ENCODE results near the gene CACNB4. TPM values are rescaled to one million over a fixed set of nuclear protein-coding genes. Genes with fewer than 3 reads are reported as not detected.
"Not testable (repeated sequence)": the region's sequence is repeated elsewhere in the genome, so short reads cannot be mapped to it uniquely, and the experiment has no call there.

Gene CACNB4
- total RNA-seq, 2 experiments from 2014 or later = 0.54 to 0.56 TPM

- not testable (repeated sequence) for H3K27me3 Mint-ChIP-seq, DNase-seq, H3K9me3 Mint-ChIP-seq, H3K4me3 Mint-ChIP-seq, H3K36me3 Mint-ChIP-seq, H3K4me1 Mint-ChIP-seq, H3K27ac Mint-ChIP-seq
Observed at GRCh38 chr2:152030596-152031328, 68.1 kb downstream of the CACNB4 start.

GRCh38 chr2:152028182-152028862 lies 70.5 kb downstream of the CACNB4 start:
- H3K9me3 Mint-ChIP-seq = no peaks in the 10 kb centered on the region
- peaks cover 6% of the 10 kb centered on the region for H3K4me1 Mint-ChIP-seq
- no peak for DNase-seq
- no peak overlapping the region for H3K27ac Mint-ChIP-seq
- H3K27me3 Mint-ChIP-seq = no peaks in the 10 kb centered on the region
- H3K36me3 Mint-ChIP-seq = no peaks in the 10 kb centered on the region
- H3K4me3 Mint-ChIP-seq = no peak overlapping the region

- Mint-ChIP-seq H3K4me1 (peaks cover 6% of the 10 kb centered on the region), H3K9me3 (no peaks in the 10 kb centered on the region), H3K27ac (no peak overlapping the region), H3K4me3 (peak overlapping the region; percentile 78), H3K36me3 (no peaks in the 10 kb centered on the region), H3K27me3 (no peaks in the 10 kb centered on the region)
- DNase-seq = peak; percentile 74
Observed at GRCh38 chr2:152025678-152026287, 73.1 kb downstream of the CACNB4 start.

- H3K4me1 Mint-ChIP-seq = peaks cover 6% of the 10 kb centered on the region
- no peak overlapping the region for H3K27ac Mint-ChIP-seq
- no peak overlapping the region for H3K4me3 Mint-ChIP-seq
- H3K27me3 Mint-ChIP-seq = peaks cover 6% of the 10 kb centered on the region
- H3K9me3 Mint-ChIP-seq = no peaks in the 10 kb centered on the region
- no peak for DNase-seq
- no peaks in the 10 kb centered on the region for H3K36me3 Mint-ChIP-seq
Observed at GRCh38 chr2:152024477-152024876, 74.4 kb downstream of the CACNB4 start.

GRCh38 chr2:152022090-152022489 lies 76.8 kb downstream of the CACNB4 start:
- DNase-seq = no peak
- no peaks in the 10 kb centered on the region for H3K36me3 Mint-ChIP-seq
- H3K9me3 Mint-ChIP-seq = no peaks in the 10 kb centered on the region
- peaks cover 6% of the 10 kb centered on the region for H3K4me1 Mint-ChIP-seq
- H3K27me3 Mint-ChIP-seq = peaks cover 9% of the 10 kb centered on the region
- H3K27ac Mint-ChIP-seq = no peak overlapping the region
- H3K4me3 Mint-ChIP-seq = no peak overlapping the region

GRCh38 chr2:152021001-152021400 lies 77.8 kb downstream of the CACNB4 start:
- H3K9me3 Mint-ChIP-seq, H3K4me3 Mint-ChIP-seq, H3K4me1 Mint-ChIP-seq, H3K27me3 Mint-ChIP-seq, H3K36me3 Mint-ChIP-seq, DNase-seq, H3K27ac Mint-ChIP-seq: not testable (repeated sequence)

- H3K4me1 Mint-ChIP-seq = no peaks in the 10 kb centered on the region
- H3K36me3 Mint-ChIP-seq = no peaks in the 10 kb centered on the region
- no peak overlapping the region for H3K4me3 Mint-ChIP-seq
- no peak overlapping the region for H3K27ac Mint-ChIP-seq
- H3K9me3 Mint-ChIP-seq = no peaks in the 10 kb centered on the region
- no peak for DNase-seq
- H3K27me3 Mint-ChIP-seq = peaks cover 9% of the 10 kb centered on the region
Observed at GRCh38 chr2:152019732-152020131, 79.1 kb downstream of the CACNB4 start.

- H3K27ac Mint-ChIP-seq = no peak overlapping the region
- no peaks in the 10 kb centered on the region for H3K4me1 Mint-ChIP-seq
- no peak overlapping the region for H3K4me3 Mint-ChIP-seq
- H3K9me3 Mint-ChIP-seq = no peaks in the 10 kb centered on the region
- H3K27me3 Mint-ChIP-seq = peaks cover 9% of the 10 kb centered on the region
- no peaks in the 10 kb centered on the region for H3K36me3 Mint-ChIP-seq
- no peak for DNase-seq
Observed at GRCh38 chr2:152016181-152017120, 82.4 kb downstream of the CACNB4 start.

- peaks cover 8% of the 10 kb centered on the region for H3K27me3 Mint-ChIP-seq
- H3K4me1 Mint-ChIP-seq = no peaks in the 10 kb centered on the region
- no peak for DNase-seq
- H3K4me3 Mint-ChIP-seq = no peak overlapping the region
- H3K27ac Mint-ChIP-seq = no peak overlapping the region
- no peaks in the 10 kb centered on the region for H3K36me3 Mint-ChIP-seq
- H3K9me3 Mint-ChIP-seq = no peaks in the 10 kb centered on the region
Observed at GRCh38 chr2:152015552-152015951, 83.3 kb downstream of the CACNB4 start.

- no peak for DNase-seq
- H3K36me3 Mint-ChIP-seq = no peaks in the 10 kb centered on the region
- no peaks in the 10 kb centered on the region for H3K9me3 Mint-ChIP-seq
- H3K4me3 Mint-ChIP-seq = no peak overlapping the region
- H3K27me3 Mint-ChIP-seq = no peaks in the 10 kb centered on the region
- no peaks in the 10 kb centered on the region for H3K4me1 Mint-ChIP-seq
- no peak overlapping the region for H3K27ac Mint-ChIP-seq
Observed at GRCh38 chr2:152012697-152013096, 86.1 kb downstream of the CACNB4 start.

GRCh38 chr2:152011724-152012123 lies 87.1 kb downstream of the CACNB4 start:
- H3K4me1 Mint-ChIP-seq = no peaks in the 10 kb centered on the region
- no peak for DNase-seq
- no peaks in the 10 kb centered on the region for H3K27me3 Mint-ChIP-seq
- H3K4me3 Mint-ChIP-seq = no peak overlapping the region
- H3K9me3 Mint-ChIP-seq = no peaks in the 10 kb centered on the region
- H3K27ac Mint-ChIP-seq = no peak overlapping the region
- no peaks in the 10 kb centered on the region for H3K36me3 Mint-ChIP-seq

- Mint-ChIP-seq H3K27me3 (peaks cover 4% of the 10 kb centered on the region), H3K4me3 (no peak overlapping the region), H3K27ac (no peak overlapping the region), H3K4me1 (peaks cover 6% of the 10 kb centered on the region), H3K36me3 (no peaks in the 10 kb centered on the region), H3K9me3 (no peaks in the 10 kb centered on the region)
- no peak for DNase-seq
Observed at GRCh38 chr2:152005607-152006006, 93.2 kb downstream of the CACNB4 start.

- not testable (repeated sequence) for DNase-seq, H3K9me3 Mint-ChIP-seq, H3K36me3 Mint-ChIP-seq, H3K4me1 Mint-ChIP-seq, H3K4me3 Mint-ChIP-seq, H3K27me3 Mint-ChIP-seq, H3K27ac Mint-ChIP-seq
Observed at GRCh38 chr2:152003283-152003682, 95.6 kb downstream of the CACNB4 start.

GRCh38 chr2:151999053-151999452 lies 99.8 kb downstream of the CACNB4 start:
- DNase-seq = peak; percentile 24

More at GRCh38 chr2:151999053-151999452, 99.8 kb downstream of the CACNB4 start:
- no peaks in the 10 kb centered on the region for H3K27me3 Mint-ChIP-seq
- no peak overlapping the region for H3K4me3 Mint-ChIP-seq
- H3K27ac Mint-ChIP-seq = no peak overlapping the region
- H3K9me3 Mint-ChIP-seq = no peaks in the 10 kb centered on the region
- H3K36me3 Mint-ChIP-seq = no peaks in the 10 kb centered on the region
- peaks cover 2% of the 10 kb centered on the region for H3K4me1 Mint-ChIP-seq

Data from activated naive CD8-positive, alpha-beta T cell treated with anti-CD3 and anti-CD28 coated beads for 36 hours (primary cell).